NOMO-1 treated with DMSO at 0.1 percent for 48 hours (cell line): ENCODE measurements around the gene VEPH1.

Experiments used
- DNase-seq: peaks from one replicate; lab custom pipeline; 2025; ENCODE audit not compliant: unreplicated experiment; lab: John Stamatoyannopoulos, UW

VEPH1 gene

GRCh38 chr3:157231071-157231470 lies 272.1 kb downstream of the VEPH1 start:
- DNase-seq: no peak

GRCh38 chr3:157226173-157226847 lies 276.9 kb downstream of the VEPH1 start:
- peak; percentile 70 for DNase-seq

- DNase-seq: no peak
Measured at GRCh38 chr3:157225001-157225400, 278.2 kb downstream of the VEPH1 start.

GRCh38 chr3:157220883-157221282 lies 282.3 kb downstream of the VEPH1 start:
- no peak for DNase-seq

GRCh38 chr3:157220211-157220610 lies 283.0 kb downstream of the VEPH1 start:
- no peak for DNase-seq

- DNase-seq: no peak
Measured at GRCh38 chr3:157219215-157219614, 284.0 kb downstream of the VEPH1 start.
